NCI-H2227 (cell line): ENCODE measurements around the gene IFT27.

ENCODE experiments used
- DNase-seq: peaks from one replicate; lab custom pipeline; 2025; ENCODE audit not compliant: unreplicated experiment; lab: John Stamatoyannopoulos, UW

Gene IFT27

GRCh38 chr22:36775964-36776669 is at the start of gene IFT27:
Gene IFT27 (minus strand): TSS chr22:36776119. CDS start chr22:36775707, 412 bp downstream.
- peak; percentile 99 for DNase-seq

GRCh38 chr22:36824655-36825054 is 48.7 kb upstream of the IFT27 start:
- no peak for DNase-seq

- DNase-seq = no peak
Measured at GRCh38 chr22:36823186-36823839, 47.4 kb upstream of the IFT27 start.

GRCh38 chr22:36822581-36822980 is 46.7 kb upstream of the IFT27 start:
- DNase-seq = no peak

- no peak for DNase-seq
Measured at GRCh38 chr22:36819112-36819511, 43.2 kb upstream of the IFT27 start.

GRCh38 chr22:36818010-36818642 is 42.2 kb upstream of the IFT27 start:
- no peak for DNase-seq

- no peak for DNase-seq
Measured at GRCh38 chr22:36817525-36817848, 41.6 kb upstream of the IFT27 start.

GRCh38 chr22:36816636-36817524 is 41.0 kb upstream of the IFT27 start, which contains the start of gene PVALB:
Gene PVALB (minus strand): TSS chr22:36817035. CDS start chr22:36817005, 30 bp downstream.
- DNase-seq = peak; percentile 59

GRCh38 chr22:36816339-36816635 is 40.4 kb upstream of the IFT27 start:
- no peak for DNase-seq

GRCh38 chr22:36815558-36816338 is 39.8 kb upstream of the IFT27 start:
- DNase-seq = no peak

GRCh38 chr22:36814801-36815200 is 38.9 kb upstream of the IFT27 start:
- DNase-seq = no peak

- DNase-seq = no peak
Measured at GRCh38 chr22:36811094-36811800, 35.3 kb upstream of the IFT27 start.

- no peak for DNase-seq
Measured at GRCh38 chr22:36809351-36809750, 33.4 kb upstream of the IFT27 start.

- DNase-seq = no peak
Measured at GRCh38 chr22:36808721-36809344, 32.9 kb upstream of the IFT27 start.

- no peak for DNase-seq
Measured at GRCh38 chr22:36807627-36808026, 31.7 kb upstream of the IFT27 start.

GRCh38 chr22:36806835-36807234 is 30.9 kb upstream of the IFT27 start:
- DNase-seq = no peak

- DNase-seq = no peak
Measured at GRCh38 chr22:36803358-36803757, 27.4 kb upstream of the IFT27 start.

GRCh38 chr22:36798674-36799066 is 22.8 kb upstream of the IFT27 start:
- DNase-seq = no peak

GRCh38 chr22:36797911-36798673 is 22.2 kb upstream of the IFT27 start:
- no peak for DNase-seq
